Forelimb muscle (tissue), 1 donor: ENCODE data around the gene ITGA2. TPM values are rescaled to one million over a fixed set of nuclear protein-coding genes. Genes with fewer than 3 reads are reported as not detected.

Experiments
- DNase-seq: peaks from one replicate; pipeline ENCODE4 v3.0.0-alpha.2; 2013; ENCODE audit warnings: low read depth
- polyA plus RNA-seq: library from polyadenylated mRNA; unstranded; fragments of 120-200 nt; gene quantifications from one replicate; pipeline ENCODE4 v1.2.1, GENCODE V29; 2013; ENCODE audit not compliant: insufficient read length

ITGA2 gene
- polyA plus RNA-seq, 1 donor = 7.2 TPM

GRCh38 chr5:52988335-52989024 is 672 bp upstream of the ITGA2 start:
- DNase-seq = no peak

GRCh38 chr5:52989781-52990527 is 802 bp downstream of the ITGA2 start:
- DNase-seq = no peak

GRCh38 chr5:52990528-52990925 is 1.4 kb downstream of the ITGA2 start:
- no peak for DNase-seq

- no peak for DNase-seq
Observed at GRCh38 chr5:52993367-52993766, 4.2 kb downstream of the ITGA2 start.

GRCh38 chr5:52994266-52994665 is 5.1 kb downstream of the ITGA2 start:
- DNase-seq = no peak

- DNase-seq = no peak
Observed at GRCh38 chr5:52995095-52995494, 5.9 kb downstream of the ITGA2 start.

- DNase-seq = no peak
Observed at GRCh38 chr5:52995914-52996313, 6.8 kb downstream of the ITGA2 start.

GRCh38 chr5:52996979-52997378 is 7.8 kb downstream of the ITGA2 start:
- DNase-seq = no peak

GRCh38 chr5:52997424-52997823 is 8.3 kb downstream of the ITGA2 start:
- no peak for DNase-seq

GRCh38 chr5:52998552-52999313 is 9.6 kb downstream of the ITGA2 start:
- no peak for DNase-seq

- DNase-seq = no peak
Observed at GRCh38 chr5:52999344-52999949, 10.3 kb downstream of the ITGA2 start.

GRCh38 chr5:53001541-53001940 is 12.4 kb downstream of the ITGA2 start:
- no peak for DNase-seq

GRCh38 chr5:53002491-53002890 is 13.3 kb downstream of the ITGA2 start:
- DNase-seq = no peak

GRCh38 chr5:53003144-53003543 is 14.0 kb downstream of the ITGA2 start:
- DNase-seq = no peak

- no peak for DNase-seq
Observed at GRCh38 chr5:53006911-53007890, 18.0 kb downstream of the ITGA2 start.

GRCh38 chr5:53008751-53009150 is 19.6 kb downstream of the ITGA2 start:
- no peak for DNase-seq

GRCh38 chr5:53009816-53010215 is 20.7 kb downstream of the ITGA2 start:
- DNase-seq = no peak

- no peak for DNase-seq
Observed at GRCh38 chr5:53010814-53011213, 21.7 kb downstream of the ITGA2 start.

GRCh38 chr5:53011233-53011632 is 22.1 kb downstream of the ITGA2 start:
- DNase-seq = no peak

GRCh38 chr5:53013857-53014256 is 24.7 kb downstream of the ITGA2 start:
- no peak for DNase-seq

- no peak for DNase-seq
Observed at GRCh38 chr5:53017383-53017782, 28.2 kb downstream of the ITGA2 start.
